Brain microvascular endothelial cell (primary cell): Measurements from ENCODE around the gene RSPH9.

Experiments
- DNase-seq: peaks from one replicate; pipeline ENCODE4 v3.0.0-alpha.2; 2020
- H3K27ac ChIP-seq: fragments of 250-450 bp; sonication (Bioruptor Pico); 2 replicates; pipeline ENCODE4 v1.5.1; 2020; ENCODE audit warnings: mild to moderate bottlenecking, moderate library complexity
- H3K27me3 ChIP-seq: fragments of 250-450 bp; sonication (Bioruptor Pico); replicated peaks from 2 replicates; pipeline ENCODE4 v1.5.1; 2020; ENCODE audit warnings: mild to moderate bottlenecking
- H3K36me3 ChIP-seq: fragments of 250-450 bp; sonication (Bioruptor Pico); replicated peaks from 2 replicates; pipeline ENCODE4 v1.5.1; 2020; ENCODE audit warnings: mild to moderate bottlenecking
- H3K4me3 ChIP-seq: 2 replicates; pipeline ENCODE4 v1.5.1; 2011; ENCODE audit warnings: low read depth, mild to moderate bottlenecking, control low read depth, low read length, moderate library complexity
- in situ Hi-C: cut with HindIII; loops from 2 replicates; pipeline ENCODE4 v1.10.0; 2017; ENCODE audit warnings: low sequenced_read_pairs, low pct_ligation_motif_present
- TF ChIP-seq, protein P1 (sequence below): IDR thresholded peaks from 2 replicates; pipeline ENCODE4 v1.5.1; 2011; ENCODE audit warnings: low read depth, mild to moderate bottlenecking, moderate library complexity, low read length, control low read depth, inconsistent platforms; ENCODE audit errors: missing control alignments

Gene RSPH9

DNA sequence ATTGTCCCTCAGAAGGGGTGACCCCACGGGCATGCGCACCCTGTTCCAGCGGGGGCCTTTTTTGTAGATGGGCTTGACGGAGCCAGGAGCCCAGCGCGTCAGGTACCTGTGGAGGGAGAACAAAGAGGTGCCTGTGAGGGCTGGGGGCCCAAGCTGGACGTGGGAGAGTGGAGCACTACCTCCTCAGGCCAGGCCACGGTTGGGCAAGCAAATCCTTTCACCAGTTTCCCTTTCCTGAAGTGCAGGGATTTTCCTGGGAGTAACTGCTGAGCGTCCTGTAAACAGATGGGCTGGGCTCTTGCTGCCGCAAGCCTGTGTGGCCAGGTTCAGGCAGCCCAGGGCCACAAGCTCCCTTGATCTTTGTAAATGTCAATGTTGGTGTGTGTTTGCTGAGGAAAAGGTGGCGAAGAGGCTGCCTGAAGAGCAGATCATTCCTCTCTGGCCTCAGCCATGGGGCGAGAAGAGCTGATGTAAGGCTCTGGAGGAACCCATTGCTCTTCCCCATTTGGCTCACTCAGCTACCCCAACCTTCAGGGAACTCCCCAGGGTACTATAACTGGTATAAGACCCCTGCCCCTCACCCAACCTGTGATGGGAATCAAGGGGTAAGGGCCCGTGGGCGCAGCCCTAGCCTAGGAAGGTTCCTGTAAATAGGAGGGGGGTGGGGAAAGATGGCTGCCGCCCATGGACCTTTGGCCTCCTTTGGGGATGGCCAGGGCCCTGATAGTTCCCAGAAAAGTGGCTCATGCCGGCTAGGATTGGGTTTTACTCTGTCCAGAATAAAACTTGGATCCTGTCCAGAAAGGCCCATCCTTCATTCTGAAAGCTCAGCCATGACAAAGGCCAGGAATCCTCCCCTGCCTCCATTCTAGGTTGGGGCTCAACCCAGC is 27.2 kb downstream of the RSPH9 start:
- DNase-seq, result no peak
- in situ Hi-C loops, result no loop called here
- H3K27me3 ChIP-seq, result no peaks in the 10 kb centered on the region
- no peak overlapping the region for H3K4me3 ChIP-seq
- H3K27ac ChIP-seq, result no peak overlapping the region
- TF ChIP-seq, protein P1, sequence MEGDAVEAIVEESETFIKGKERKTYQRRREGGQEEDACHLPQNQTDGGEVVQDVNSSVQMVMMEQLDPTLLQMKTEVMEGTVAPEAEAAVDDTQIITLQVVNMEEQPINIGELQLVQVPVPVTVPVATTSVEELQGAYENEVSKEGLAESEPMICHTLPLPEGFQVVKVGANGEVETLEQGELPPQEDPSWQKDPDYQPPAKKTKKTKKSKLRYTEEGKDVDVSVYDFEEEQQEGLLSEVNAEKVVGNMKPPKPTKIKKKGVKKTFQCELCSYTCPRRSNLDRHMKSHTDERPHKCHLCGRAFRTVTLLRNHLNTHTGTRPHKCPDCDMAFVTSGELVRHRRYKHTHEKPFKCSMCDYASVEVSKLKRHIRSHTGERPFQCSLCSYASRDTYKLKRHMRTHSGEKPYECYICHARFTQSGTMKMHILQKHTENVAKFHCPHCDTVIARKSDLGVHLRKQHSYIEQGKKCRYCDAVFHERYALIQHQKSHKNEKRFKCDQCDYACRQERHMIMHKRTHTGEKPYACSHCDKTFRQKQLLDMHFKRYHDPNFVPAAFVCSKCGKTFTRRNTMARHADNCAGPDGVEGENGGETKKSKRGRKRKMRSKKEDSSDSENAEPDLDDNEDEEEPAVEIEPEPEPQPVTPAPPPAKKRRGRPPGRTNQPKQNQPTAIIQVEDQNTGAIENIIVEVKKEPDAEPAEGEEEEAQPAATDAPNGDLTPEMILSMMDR, result no peak
- peaks cover 27% of the 10 kb centered on the region for H3K36me3 ChIP-seq

DNA sequence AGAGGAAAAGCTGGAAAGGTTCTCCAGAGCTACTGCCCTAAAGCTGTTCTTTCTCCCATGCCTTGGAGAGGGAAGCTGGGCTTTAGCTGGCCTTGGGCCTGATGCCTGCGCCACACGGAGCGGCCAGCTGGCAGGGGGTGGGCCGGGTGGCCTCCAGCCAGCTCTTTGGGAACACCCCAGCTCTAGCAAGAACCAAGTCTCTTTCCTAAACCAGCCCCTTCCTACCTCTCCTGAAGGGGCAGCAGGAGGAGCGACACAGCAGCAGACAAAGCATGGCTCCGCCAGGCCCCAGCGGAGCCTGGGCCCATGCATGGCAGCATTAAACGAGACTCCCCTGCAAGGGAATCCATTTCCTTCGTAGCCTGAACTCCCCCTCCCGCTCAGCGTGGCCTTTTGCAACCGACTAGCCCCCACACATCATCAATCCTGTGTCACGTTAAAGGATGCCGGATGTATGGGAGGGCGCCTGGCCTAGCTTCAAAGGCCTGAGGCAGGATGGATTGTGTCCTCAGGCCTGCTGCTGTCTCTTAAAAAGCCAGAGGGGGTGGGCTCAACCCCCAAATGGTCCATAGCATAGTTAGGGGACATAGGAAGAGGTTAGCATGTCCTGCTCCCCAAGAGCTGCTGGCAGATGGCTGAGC is 28.7 kb downstream of the RSPH9 start:
- TF ChIP-seq, protein P1, result no peak
- H3K4me3 ChIP-seq, result no peak overlapping the region
- no peaks in the 10 kb centered on the region for H3K27me3 ChIP-seq
- no peak for DNase-seq
- H3K27ac ChIP-seq, result no peak overlapping the region
- peaks cover 43% of the 10 kb centered on the region for H3K36me3 ChIP-seq
- in situ Hi-C loops, result no loop called here

GRCh38 chr6:43674291-43674690 is 29.5 kb downstream of the RSPH9 start:
- in situ Hi-C loops, result no loop called here
- no peaks in the 10 kb centered on the region for H3K27me3 ChIP-seq

DNA sequence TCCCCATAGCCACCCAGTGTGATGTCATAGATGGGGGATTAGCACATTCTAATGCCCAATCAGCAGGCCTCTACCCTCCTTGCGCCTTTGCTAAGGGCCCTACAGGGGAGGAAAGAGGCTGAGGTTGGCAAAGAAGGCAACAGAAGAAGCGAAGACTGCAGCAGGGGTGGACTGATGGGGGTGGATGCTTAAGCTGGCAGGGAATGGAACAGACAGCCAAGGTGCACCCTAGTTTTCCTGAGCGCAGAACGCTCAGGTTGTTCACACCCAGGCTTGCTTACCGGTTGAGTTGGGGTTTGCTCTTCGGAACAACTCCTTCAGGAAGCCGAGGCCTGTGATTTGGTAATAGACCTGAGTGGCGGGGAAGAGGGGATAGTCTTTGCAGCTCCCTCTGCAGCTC is 30.1 kb downstream of the RSPH9 start:
- DNase-seq, result no peak
- in situ Hi-C loops, result no loop called here
- TF ChIP-seq, protein P1, result no peak
- Histone ChIP-seq H3K36me3 (peaks cover 49% of the 10 kb centered on the region), H3K27me3 (no peaks in the 10 kb centered on the region), H3K4me3 (no peak overlapping the region), H3K27ac (no peak overlapping the region)

More at GRCh38 chr6:43674291-43674690, 29.5 kb downstream of the RSPH9 start:
- DNase-seq, result no peak
- Histone ChIP-seq H3K36me3 (peaks cover 46% of the 10 kb centered on the region), H3K27ac (no peak overlapping the region), H3K4me3 (no peak overlapping the region)
- TF ChIP-seq, protein P1, result no peak

DNA sequence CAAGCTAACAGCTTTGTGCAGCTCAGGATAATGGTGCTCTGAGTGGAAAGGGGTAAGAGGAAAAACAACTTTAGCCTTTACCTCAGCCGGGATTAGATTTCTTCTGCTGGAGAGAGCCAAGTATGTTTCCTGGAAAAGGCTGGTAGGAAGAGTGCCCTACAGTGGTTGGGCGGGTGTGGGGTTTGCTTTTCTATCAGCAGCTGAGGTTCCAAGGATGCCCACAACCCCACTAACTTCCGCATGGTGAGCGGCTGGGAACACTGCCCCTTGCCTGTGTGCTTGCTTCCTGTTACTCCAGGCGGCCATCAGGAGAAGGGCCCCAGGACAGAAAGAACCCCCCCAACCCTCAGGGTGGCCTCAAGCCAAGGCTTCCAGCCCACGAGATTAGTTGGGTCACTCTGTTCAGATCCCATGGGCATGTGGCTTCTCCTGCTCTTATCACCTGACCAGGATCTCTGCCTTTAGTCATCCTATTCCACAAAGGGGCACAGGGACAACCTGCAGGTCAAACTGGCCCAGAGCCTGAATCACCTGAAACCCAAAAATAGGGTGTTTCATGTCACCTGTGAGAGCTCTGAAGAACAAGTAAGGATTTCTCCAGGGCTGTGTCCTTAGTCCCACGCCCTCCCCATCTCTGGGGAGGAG is 32.2 kb downstream of the RSPH9 start:
- Histone ChIP-seq H3K27ac (no peak overlapping the region), H3K27me3 (no peaks in the 10 kb centered on the region), H3K36me3 (peaks cover 51% of the 10 kb centered on the region), H3K4me3 (no peak overlapping the region)
- TF ChIP-seq, protein P1, result no peak
- no peak for DNase-seq
- in situ Hi-C loops, result no loop called here
